ENCODE measurements around the gene ATF3. TPM values are rescaled to one million over a fixed set of nuclear protein-coding genes. Genes with fewer than 3 reads are reported as not detected.

Gene ATF3
- total RNA-seq, 2 donors from 2014 or later: 6.0 to 14.8 TPM

DNA sequence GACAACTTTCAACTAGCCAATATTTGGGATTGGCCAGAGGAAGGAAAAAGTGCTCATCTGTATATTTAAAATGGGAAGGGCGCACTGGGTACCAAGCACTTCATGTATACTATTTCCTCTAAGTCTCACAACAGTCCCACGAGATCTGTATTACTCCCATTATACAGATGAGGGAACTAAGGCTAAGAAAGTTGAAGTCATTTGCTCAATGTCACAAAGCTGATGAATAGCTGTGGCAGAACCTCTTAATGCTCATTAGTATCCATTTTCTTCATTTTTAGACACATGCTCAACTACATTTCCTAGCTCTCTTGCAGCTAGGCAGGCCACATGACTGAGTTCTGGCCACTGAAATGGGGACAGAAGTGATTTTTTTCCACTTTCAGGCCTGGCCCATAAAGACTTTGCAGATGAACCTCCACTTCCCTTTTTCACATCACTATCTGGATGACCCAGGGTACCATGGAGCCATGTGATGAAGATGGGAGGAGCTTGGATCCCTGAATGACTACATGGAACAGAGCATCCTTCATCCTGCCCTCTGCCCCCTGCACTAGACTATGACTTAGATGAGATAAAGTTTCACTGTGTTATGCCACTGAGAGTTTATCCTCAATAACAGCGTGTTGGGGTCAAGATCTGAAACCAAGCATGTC lies 31.8 kb downstream of the ATF3 start:
- Histone ChIP-seq H3K27me3 (replicated peaks; ENCODE audit: insufficient read depth) (no peaks in the 10 kb centered on the region), H3K4me1 (replicated peaks) (no peaks in the 10 kb centered on the region), H3K27ac (no peak overlapping the region), H3K36me3 (no peaks in the 10 kb centered on the region), H3K4me3 (no peak overlapping the region), H3K9me3 (no peaks in the 10 kb centered on the region)
- DNase-seq (ENCODE audit: low spot score): no peak
- TF ChIP-seq, protein P1, sequence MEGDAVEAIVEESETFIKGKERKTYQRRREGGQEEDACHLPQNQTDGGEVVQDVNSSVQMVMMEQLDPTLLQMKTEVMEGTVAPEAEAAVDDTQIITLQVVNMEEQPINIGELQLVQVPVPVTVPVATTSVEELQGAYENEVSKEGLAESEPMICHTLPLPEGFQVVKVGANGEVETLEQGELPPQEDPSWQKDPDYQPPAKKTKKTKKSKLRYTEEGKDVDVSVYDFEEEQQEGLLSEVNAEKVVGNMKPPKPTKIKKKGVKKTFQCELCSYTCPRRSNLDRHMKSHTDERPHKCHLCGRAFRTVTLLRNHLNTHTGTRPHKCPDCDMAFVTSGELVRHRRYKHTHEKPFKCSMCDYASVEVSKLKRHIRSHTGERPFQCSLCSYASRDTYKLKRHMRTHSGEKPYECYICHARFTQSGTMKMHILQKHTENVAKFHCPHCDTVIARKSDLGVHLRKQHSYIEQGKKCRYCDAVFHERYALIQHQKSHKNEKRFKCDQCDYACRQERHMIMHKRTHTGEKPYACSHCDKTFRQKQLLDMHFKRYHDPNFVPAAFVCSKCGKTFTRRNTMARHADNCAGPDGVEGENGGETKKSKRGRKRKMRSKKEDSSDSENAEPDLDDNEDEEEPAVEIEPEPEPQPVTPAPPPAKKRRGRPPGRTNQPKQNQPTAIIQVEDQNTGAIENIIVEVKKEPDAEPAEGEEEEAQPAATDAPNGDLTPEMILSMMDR (IDR thresholded peaks at IDR 0.05): no peak
- TF ChIP-seq POLR2A (IDR thresholded peaks at IDR 0.05) (no peak), POLR2AphosphoS5 (IDR thresholded peaks at IDR 0.05) (no peak)
- WGBS: 94% methylated on average over 3 of the region's 3 CpGs
- intact Hi-C loops (cut with DNase I): no loop called here

DNA sequence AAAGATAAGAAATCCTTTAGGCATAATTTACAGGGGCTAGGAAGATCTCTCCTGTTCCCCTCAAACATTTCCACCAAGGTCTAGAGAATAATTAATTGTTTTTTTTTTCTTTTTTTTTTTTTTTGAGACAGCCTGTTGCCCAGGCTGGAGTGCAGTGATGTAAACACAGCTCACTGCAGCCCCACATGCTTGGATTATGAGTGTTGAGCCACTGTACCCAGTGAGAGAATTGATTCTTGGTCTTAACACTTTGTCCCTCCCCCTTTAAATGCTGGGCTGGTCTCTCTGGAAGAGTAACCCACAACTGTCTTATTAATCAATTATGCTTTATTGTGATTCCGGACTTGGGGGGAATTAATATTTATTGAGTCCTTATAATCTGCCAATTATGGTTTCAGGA lies 33.4 kb downstream of the ATF3 start:
- Histone ChIP-seq H3K27ac (no peak overlapping the region), H3K27me3 (replicated peaks; ENCODE audit: insufficient read depth) (no peaks in the 10 kb centered on the region), H3K9me3 (no peaks in the 10 kb centered on the region), H3K36me3 (no peaks in the 10 kb centered on the region), H3K4me1 (replicated peaks) (no peaks in the 10 kb centered on the region), H3K4me3 (no peak overlapping the region)
- no peak for DNase-seq (ENCODE audit: low spot score)
- no peak for TF ChIP-seq POLR2AphosphoS5 (IDR thresholded peaks at IDR 0.05)
- TF ChIP-seq, protein P1 (IDR thresholded peaks at IDR 0.05): no peak
- no peak for TF ChIP-seq POLR2A (IDR thresholded peaks at IDR 0.05)
- intact Hi-C loops (cut with DNase I): no loop called here
- 80% methylated on average over 1 of the region's 1 CpG for WGBS

- Histone ChIP-seq H3K4me3 (no peak overlapping the region), H3K27me3 (replicated peaks; ENCODE audit: insufficient read depth) (no peaks in the 10 kb centered on the region), H3K36me3 (no peaks in the 10 kb centered on the region), H3K27ac (no peak overlapping the region), H3K4me1 (replicated peaks) (no peaks in the 10 kb centered on the region), H3K9me3 (no peaks in the 10 kb centered on the region)
- 85% methylated on average over 2 of the region's 2 CpGs for WGBS
- no peak for DNase-seq (ENCODE audit: low spot score)
- TF ChIP-seq POLR2AphosphoS5 (IDR thresholded peaks at IDR 0.05) (no peak), POLR2A (IDR thresholded peaks at IDR 0.05) (no peak)
- TF ChIP-seq, protein P1 (IDR thresholded peaks at IDR 0.05): no peak
- intact Hi-C loops (cut with DNase I): no loop called here
Observed at GRCh38 chr1:212643877-212644276, 35.3 kb downstream of the ATF3 start.

- H3K9me3 ChIP-seq: no peaks in the 10 kb centered on the region
- H3K4me3 ChIP-seq: no peak overlapping the region
- WGBS: 88% methylated on average over 6 of the region's 6 CpGs
- H3K36me3 ChIP-seq: no peaks in the 10 kb centered on the region
- DNase-seq (ENCODE audit: low spot score): no peak
- H3K27ac ChIP-seq: no peak overlapping the region
- H3K27me3 ChIP-seq (replicated peaks; ENCODE audit: insufficient read depth): no peaks in the 10 kb centered on the region
- H3K4me1 ChIP-seq (replicated peaks): no peaks in the 10 kb centered on the region
- intact Hi-C loops (cut with DNase I): no loop called here
- TF ChIP-seq POLR2A (IDR thresholded peaks at IDR 0.05): no peak
- TF ChIP-seq, protein P1 (IDR thresholded peaks at IDR 0.05): no peak
- TF ChIP-seq POLR2AphosphoS5 (IDR thresholded peaks at IDR 0.05): no peak
Observed at GRCh38 chr1:212644866-212645545, 36.4 kb downstream of the ATF3 start.
